SKM-1 (cell line): ENCODE data around the gene TBL1Y.
"Not testable (repeated sequence)": the region's sequence is repeated elsewhere in the genome, so short reads cannot be mapped to it uniquely, and the experiment has no call there.

Source experiments
- DNase-seq: peaks from one replicate; lab custom pipeline; 2025; ENCODE audit not compliant: unreplicated experiment; lab: John Stamatoyannopoulos, UW

TBL1Y gene

DNA sequence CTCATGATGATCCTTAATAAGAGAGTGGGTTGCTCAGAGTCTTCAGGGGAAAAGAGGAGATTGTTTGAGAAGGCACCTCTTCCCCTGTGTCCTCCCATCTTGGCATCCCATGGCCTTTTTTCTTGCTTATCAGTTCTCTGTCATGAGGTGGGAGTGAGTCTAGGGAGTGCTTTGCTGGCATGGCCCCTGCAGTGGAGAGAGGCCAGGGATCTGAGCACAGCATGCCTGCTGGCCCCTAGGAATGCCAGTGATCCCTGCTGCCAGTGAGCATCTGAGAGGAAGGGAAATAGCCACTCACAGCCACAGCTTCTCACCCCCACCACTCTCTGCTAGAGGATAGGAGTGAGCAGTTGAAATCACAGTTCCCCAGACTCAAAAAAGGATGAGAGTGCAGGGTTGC, 168.2 kb downstream of the TBL1Y start:
- DNase-seq: no peak

GRCh38 chrY:7080548-7080947, 170.1 kb downstream of the TBL1Y start:
- not testable (repeated sequence) for DNase-seq

- DNase-seq: peak; percentile 27
Observed at GRCh38 chrY:7085606-7086005, 175.1 kb downstream of the TBL1Y start.

- DNase-seq: no peak
Observed at GRCh38 chrY:7092836-7093235, 182.3 kb downstream of the TBL1Y start.

DNA sequence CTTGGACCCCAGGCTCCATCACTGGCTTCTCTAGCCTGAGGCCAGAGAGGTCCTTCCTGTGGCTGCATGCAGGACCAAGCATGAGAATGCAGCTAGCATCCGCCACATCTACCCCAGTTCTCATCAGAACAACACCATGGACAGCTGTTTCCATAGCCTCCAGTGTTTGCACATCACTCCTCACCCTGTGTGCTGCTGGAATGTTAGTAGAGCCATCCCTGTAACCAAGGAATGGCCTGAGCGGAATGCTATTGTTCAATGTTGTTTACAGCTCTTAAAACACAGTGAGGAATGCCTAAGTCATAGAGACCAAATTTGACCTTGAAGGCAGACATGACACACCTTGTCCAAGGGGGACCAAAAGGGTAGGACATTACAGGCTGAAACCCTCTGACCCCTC, 183.9 kb downstream of the TBL1Y start:
- DNase-seq: no peak

GRCh38 chrY:7097021-7097420, 186.5 kb downstream of the TBL1Y start:
- no peak for DNase-seq

DNA sequence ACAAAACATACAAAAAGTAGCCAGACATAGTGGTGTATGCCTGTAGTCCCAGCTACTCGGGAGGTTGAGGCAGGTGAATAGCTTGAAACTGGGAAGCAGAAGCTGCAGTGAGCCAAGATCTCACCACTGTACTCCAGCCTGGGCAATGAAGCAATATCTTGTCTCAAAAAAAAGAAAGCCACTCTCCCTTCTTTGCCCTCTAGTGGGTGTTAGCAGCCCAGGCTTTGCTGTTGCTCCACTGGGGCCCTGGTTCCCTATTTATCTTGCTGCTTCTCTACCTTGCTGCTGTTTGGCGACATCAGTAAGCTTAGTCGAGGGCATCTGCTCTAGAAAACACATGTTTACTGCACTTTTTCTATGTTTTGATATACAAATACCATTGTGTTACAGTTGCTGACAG, 189.2 kb downstream of the TBL1Y start:
- peak; percentile 16 for DNase-seq

GRCh38 chrY:7102680-7103079, 192.2 kb downstream of the TBL1Y start:
- DNase-seq: no peak

DNA sequence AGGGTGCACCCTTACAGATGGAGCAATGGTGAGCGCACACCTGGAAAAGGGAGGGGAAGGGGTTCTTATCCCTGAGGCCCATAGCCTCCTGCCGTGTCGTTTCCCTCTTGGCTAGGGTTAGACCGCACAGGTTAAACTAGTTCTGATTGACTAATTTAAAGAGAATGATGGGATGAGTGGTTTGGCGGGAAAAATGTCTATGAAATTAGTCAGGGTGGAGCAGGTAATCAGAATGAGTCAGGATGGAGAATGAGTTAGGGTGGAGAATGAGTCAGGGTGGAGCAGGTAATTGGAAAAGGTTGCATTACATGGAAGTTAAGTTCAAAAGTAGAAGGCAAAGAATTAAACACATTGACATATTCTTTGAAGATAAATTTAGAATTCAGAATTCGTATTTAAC, 196.7 kb downstream of the TBL1Y start:
- DNase-seq: no peak

GRCh38 chrY:7110086-7110485, 199.6 kb downstream of the TBL1Y start:
- DNase-seq: no peak

DNA sequence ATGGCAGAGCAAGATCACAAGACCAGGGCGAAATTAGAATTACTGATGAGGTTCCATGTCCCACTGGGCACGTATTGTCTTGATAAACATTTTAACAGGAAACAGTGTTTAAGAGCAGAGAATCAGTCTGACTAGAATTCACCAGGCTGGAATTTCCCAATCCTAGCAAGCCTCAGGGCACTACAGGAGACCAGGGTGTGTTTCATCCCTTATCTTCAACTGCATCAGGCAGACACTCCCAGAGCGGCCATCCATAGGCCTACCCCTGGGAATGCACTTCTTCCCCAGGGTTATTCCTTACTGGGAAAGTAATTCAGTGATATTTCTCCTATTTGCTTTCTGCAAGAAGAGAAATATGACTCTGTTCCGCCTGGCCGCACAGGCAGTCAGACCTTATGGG, 205.4 kb downstream of the TBL1Y start:
- no peak for DNase-seq

GRCh38 chrY:7122202-7122601, 211.7 kb downstream of the TBL1Y start:
- DNase-seq: no peak

- DNase-seq: no peak
Observed at GRCh38 chrY:7125136-7126056, 214.9 kb downstream of the TBL1Y start.

DNA sequence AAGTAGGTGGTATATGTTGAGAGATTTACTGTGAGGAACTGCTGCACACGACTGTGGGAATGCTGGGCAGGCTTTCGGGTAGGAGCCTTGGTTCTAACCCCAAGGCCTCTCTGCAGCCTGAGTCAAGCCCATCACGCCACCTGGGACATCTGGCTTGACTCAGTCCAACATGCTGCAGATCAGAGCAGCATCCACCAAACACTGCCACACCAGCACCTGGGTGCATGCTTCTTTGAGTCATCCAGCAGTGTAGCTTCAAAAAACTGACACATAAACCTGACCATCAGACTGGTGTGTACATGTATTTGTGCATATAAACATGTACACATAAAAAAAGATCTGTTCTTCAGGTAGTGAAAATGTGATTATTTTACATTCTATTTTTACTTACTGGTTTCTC, 217.7 kb downstream of the TBL1Y start:
- no peak for DNase-seq
